Activated CD4-positive, alpha-beta T cell treated with anti-CD3 and anti-CD28 coated beads, Interleukin-2, amount 50 U/mL, for 1 hour (primary cell): ENCODE data around the gene UBE2K.
"Not testable (repeated sequence)": the region's sequence is repeated elsewhere in the genome, so short reads cannot be mapped to it uniquely, and the experiment has no call there.

Source experiments
- DNase-seq: peaks from one replicate; pipeline ENCODE4 v3.0.0-alpha.2; 2020

UBE2K gene

DNA sequence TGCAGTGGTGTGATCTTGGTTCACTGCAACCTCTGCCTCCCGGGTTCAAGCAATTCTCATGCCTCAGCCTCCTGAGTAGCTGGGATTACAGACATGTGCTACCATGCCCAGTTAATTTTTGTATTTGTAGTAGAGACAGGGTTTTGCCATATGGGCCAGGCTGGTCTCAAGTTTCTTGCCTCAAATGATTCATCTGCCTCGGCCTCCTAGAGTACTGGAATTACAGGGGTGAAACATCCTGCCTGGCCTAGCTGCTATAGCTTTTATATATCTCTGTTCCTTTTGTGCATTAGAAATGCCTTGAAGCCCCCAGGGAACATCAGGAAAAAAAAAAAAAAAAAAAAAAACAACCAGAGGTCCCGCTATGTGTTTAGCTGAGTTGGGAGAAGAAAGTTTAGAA is 34.8 kb downstream of the UBE2K start:
- no peak for DNase-seq

DNA sequence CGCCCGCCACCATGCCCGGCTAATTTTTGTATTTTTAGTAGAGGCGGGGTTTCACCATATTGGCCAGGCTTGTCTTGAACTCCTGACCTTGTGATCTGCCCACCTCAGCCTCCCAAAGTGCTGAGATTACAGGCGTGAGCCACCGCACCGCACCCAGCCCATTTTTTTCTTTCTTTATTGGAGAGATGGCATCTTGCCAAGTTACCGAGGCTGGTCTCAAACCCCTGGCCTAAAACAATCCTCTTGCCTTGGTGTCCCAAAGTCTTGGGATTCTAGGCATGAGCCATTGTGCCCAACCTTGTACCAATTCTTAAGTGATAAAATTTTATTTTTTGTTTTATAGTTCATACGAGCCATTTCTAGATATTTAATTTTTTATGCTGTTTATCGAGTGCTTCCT is 41.7 kb downstream of the UBE2K start:
- DNase-seq, result not testable (repeated sequence)

DNA sequence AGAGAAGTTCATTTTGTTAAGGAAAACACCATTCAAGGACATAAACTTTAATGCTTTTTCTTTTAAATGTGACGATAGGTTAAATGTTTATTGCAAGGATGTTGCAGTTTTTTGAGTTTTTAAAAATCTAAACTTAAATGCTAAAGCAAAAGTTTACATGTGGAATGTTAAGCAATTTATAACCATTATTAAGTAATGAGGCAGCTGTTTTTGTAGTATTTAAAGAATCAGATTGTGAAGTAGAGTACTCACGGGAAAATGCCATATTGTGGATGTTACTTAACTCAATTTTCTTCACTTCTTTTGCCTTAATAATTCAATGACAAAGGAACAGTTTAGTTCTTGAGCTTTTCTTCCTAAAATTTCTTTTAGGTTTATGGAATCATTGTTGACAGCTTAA is 43.5 kb downstream of the UBE2K start:
- DNase-seq, result no peak

DNA sequence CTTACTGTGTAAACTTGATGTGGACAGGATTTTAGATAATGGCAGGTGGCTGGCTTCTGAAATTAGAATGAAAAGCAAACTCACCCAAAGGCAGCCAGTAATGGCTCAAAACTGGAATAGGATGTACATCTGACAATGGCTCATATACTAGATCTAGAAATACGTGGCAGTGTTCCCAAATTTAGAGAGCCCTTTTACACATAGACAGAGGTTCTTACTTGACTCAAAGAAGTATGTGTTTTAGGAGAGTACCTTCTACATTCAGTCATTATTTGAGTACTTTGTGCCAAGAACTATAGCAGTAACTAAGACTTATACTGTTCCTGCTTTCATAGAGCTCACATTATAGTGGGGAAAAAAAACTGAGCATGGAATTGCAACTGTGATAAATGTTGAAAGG is 48.0 kb downstream of the UBE2K start:
- no peak for DNase-seq

DNA sequence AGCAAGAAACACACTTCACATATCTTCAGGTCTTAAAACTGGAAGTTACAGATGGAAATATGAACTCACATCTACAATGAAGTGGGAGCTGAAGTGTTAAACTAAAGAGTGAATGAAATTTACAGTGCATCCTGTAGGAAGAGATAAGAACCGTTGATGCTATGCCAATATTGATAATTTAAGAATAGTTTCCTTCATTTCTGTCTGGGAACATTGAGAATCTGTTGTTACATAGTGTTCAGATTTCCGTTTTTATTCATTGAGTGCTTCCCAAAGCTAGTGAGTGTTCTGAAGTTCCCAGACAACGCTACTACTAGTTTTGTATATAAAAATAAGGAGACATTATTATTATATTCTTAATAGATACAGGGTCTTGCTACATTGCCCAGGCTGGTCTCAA is 52.3 kb downstream of the UBE2K start:
- no peak for DNase-seq

DNA sequence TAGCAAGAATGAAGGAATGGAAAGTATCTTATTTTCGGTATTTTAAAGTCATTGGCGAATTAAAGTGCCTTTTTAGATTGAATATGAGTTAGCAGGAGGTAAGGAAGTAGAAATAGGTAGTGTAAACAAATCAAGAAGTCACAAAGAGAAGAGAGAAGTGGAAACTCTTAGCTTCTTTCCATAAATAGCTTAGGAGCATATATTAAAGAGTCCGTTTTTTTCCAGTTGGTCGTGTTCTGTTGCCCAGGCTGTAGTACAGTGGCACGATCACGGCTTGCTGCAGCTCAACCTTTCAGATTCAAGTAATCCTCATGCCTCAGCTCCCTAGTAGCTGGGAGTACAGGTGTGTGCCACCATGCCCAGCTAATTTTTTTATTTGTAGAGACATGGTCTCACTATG is 56.4 kb downstream of the UBE2K start:
- DNase-seq, result no peak

DNA sequence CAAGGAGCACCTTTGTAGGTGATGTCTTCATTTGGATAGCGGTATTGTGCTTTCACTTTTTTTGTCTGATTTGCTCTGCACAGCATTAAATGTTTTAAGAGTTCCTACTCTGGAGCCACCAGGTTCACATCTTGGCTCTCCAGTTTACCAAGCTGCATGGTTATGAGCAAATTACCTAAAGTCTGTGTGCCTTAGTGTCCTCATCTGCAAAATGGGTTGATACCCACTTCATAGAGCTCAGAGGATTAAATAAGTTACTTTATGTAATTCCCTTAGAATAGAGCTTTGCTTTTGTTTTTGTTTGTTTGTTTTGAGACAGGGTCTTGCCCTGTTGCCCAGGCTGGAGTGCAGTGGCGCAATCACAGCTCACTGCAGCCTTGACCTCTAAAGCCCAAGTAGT is 58.2 kb downstream of the UBE2K start:
- no peak for DNase-seq

DNA sequence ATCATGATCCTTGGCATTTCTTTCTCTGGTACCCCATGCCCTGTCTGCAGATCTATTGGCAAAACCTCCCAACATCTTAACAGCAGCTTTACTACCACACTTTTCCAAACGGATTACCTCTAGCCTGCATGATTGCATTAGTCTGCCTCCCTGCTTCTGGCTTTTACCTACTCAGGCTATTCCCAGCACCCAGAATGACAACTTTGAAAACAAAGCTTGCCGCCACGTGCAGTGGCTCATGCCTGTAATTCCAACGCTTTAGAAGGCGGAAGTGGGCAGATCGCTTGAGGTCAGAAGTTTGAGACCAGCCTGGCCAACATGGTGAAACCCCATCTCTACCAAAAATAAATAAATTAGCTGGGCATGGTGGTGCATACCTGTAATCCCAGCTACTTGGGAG is 60.2 kb downstream of the UBE2K start:
- DNase-seq, result no peak

DNA sequence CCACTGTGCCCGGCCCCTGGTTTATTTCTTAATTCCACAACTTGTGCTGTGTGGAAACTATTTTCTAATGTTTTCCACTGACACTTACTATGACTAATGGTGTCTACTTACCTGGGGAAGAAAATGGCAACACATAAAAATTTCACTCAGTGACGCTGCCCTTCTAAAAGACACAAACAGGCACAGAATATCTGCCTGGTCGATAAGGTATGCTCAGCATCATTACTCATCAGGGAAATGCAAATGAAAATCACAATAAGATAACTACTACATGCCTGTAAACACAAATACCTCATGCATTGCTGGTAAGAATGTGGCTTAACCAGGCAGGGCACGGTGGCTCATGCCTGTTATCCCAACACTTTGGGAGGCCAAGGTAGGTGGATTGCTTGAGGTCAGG is 61.6 kb downstream of the UBE2K start:
- no peak for DNase-seq

DNA sequence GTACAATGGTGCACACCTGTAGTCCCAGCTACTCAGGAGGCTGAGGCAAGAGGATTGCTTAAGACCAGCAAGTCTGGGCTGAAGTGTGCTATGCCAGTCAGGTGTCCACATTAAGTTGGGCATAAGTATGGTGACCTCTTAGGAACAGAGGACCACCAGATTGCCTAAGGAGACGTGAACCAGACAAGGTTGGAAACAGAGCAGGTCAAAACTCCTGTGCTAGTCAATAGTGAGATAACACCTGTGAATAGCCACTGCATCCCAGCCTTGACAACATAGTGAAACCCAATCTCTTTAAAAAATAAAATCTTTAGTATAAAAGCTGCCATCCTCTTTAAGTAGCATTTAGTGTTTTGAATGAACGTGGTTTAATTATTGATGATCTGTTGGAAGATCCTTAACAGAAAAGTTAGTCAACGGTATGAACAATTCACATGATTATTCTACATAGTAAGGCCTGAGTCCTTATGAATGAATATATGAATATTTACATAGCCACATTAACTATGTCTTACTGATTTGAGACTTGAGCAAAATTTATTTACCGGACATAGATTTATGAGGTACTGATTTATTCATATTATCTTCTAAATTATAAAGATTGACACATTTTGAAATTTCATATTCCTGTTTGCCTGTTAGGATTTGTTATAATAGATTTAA is 63.2 kb downstream of the UBE2K start:
- no peak for DNase-seq

DNA sequence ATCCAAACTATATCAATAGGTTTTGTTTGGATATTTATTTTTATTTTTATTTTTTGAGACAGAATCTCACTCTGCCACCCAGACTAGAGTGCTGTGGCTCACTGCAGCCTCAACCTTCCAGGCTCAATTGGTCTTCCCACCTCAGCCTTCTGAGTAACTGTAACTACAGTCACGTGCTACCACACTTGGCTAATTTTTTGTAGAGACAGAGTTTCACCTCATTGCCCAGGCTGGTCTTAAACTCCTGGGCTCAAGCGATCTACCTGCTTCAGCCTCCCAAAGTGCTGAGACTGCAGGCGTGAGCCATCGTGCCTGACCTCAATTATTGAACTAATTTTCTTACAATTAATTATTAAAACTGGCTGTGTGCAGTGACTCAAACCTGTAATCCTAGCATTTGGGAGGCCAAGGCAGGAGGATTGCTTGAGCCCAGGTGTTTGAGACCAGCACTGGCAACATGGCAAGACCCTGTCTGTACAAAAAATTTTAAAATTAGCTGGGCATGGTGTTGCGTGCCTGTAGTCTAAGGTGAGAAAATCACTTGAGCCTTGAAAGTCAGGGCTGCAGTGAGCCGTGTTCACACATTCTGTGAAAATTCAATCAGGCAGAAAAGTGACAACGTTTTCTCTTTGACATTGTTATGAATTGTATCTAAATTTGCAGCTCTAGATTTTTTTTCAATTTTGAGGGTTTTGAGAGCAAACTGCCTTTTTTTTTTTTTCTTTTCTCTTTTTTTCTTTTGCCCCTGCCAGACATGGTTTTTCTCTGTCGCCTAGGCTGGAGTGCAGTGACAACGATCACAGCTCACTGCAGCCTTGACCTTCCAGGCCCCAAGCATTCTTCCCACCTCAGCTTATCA is 66.0 kb downstream of the UBE2K start:
- DNase-seq, result no peak

DNA sequence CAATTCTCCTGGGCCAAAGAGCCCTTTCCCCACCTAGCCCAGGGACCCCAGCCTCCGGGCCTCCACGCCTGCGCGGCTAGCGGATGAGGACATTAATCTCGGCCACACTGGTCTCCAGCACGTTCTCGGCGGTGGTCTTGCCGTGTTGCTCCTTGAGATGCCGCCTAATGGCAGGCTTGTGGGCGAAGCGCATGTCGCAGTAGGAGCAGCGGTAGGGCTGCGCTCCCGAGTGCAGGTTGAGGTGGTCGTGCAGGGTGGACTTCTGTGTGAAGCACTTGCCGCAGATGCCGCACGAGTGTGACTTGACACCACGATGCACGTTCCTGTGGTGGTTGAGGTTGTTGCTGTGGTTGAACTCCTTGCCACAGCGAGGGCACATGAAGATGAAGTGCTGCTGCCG is 72.1 kb downstream of the UBE2K start:
- no peak for DNase-seq

DNA sequence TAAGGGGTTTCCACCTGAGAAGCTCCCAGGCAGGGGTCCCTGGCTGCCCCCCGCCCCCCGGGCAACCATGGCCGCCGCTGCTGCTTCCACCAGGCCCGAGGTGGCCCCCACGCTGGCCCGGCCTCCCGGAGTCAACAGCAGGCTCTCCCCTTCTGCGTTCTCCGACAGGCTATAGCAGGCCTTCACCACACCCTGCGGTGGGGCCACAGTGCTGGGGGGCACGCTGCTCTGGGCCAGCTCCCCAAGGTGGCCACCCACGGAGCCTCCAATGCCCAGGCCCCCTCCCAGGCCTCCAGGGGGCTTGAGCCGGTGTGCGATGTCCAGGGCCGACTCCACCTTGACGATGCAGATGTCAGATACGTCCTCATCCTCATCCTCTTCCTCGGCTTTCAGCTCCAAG is 72.5 kb downstream of the UBE2K start:
- no peak for DNase-seq

DNA sequence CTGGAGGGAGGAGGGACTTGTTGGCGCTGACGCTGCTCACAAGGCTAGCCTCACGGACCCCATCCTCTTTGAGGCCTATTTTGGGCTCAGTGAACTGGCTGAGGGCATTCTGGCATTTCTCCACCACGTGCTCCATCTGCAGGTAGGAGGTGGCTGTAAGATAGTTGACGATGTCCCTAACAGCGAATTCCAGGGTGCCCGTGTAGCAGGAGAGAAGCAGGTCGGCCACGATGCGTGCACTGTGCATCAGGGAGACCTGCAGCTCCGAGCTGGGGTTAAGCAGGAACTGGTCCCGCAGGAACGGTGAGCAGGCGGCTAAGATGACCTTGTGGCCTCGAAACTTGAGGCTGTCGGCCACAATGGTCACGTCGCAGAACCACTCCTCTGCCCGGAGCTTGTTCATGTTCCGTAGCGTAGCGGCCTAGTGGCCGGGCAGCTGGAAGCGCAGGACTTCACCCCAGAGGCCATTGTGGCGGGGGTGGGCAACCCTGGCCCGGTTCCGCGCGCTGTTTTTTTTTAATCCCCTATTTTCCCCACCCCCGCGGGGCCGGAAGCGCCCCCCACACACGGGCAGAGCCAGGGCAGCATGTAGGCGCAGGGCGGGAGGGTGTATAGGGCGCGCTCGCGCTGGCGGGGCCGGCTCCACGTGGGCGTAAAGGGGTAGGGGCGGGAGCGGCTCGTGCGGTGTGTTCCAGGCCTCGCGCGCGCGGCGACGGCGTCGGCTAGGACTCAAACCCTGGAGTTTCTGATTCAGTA is 73.2 kb downstream of the UBE2K start:
- no peak for DNase-seq

DNA sequence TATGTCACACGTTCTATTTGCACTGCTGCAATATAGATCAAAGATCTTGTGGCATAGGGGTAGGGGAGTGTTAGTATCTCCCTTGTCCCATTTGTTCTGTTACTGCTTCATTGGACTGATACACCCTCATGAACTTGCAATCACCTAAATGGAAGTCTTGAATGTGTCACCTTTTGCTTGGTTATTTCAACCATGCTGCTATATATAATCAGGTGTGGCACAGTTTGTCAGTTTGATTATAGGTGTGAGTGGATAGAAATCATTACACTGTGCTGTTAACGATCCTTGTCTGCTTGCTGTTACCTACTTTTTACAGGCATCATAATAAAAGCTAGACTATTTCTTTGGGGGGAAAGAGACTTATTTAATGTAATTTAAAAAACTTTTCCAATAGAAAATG is 84.1 kb downstream of the UBE2K start:
- DNase-seq, result not testable (repeated sequence)

DNA sequence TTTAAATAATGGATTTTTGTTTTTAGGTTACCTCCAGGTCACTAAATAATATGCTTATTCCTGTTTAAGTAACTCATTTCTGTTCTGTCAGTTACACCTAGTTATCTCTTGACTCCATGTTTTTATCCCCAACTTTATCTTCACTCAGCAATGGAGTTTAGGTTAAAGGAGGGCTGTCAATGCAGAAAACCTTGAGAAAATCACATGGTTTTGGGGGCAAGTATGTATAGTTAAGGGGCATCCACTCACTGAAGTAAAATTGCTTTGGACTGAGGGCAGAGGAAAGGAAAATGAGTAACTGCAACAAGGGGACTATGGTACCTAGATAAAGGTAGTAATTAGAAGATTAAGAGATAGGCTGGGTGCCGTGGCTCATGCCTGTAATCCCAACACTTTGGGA is 87.1 kb downstream of the UBE2K start:
- no peak for DNase-seq

DNA sequence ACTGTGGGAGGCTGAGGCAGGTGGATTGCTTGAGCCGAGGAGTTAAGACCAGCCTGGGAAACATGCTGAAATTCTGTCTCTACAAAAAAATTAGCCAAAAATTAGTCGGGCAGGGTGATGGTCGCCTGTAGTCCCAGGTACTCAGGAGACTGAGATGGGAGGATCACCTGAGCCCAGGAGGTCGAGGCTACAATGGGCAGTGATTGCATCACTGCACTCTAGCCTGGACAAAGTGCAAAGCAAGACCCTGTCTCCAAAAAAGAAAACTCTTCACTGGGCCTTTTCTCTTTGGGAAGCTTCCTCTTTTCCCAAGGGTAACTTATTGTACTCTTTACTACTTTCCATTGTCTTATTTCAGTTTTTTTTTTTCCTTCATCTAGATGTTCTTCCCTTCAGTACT is 88.9 kb downstream of the UBE2K start:
- DNase-seq, result no peak

DNA sequence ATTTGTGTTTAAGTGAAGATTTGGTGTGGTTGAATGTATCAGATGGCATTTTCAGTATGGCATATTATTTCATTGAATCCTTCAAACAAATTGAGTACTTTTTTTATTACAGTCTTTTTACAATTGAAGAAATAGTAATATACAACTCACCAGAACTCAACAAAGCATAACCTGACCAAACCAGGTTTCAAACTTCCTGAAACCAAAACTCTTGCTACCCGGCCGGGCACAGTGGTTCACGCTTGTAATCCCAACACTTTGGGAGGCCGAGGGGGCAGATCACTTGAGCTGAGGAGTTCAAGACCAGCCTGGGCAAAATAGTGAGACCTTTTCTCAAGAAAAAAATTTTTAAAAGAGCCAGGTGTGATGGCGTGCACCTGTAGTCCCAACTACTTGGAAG is 94.2 kb downstream of the UBE2K start:
- no peak for DNase-seq

DNA sequence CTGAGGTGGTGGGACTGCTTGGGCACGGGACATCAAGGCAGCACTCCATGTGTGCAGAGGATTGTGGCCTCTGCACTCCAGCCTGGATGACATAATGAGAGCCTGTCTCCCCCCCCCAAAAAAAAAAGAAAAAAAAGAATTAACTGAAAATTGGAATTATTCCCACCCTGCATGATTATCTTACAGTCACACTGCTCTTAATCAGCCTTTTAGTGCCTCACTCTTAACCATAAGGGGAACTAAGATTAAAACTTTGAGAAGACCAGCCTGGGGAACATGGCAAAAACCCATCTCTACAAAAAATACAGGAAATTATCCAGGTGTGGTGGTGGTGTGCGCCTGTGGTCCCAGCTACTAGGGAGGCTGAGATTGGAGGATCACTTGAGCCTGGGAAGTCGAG is 94.6 kb downstream of the UBE2K start:
- DNase-seq, result no peak

DNA sequence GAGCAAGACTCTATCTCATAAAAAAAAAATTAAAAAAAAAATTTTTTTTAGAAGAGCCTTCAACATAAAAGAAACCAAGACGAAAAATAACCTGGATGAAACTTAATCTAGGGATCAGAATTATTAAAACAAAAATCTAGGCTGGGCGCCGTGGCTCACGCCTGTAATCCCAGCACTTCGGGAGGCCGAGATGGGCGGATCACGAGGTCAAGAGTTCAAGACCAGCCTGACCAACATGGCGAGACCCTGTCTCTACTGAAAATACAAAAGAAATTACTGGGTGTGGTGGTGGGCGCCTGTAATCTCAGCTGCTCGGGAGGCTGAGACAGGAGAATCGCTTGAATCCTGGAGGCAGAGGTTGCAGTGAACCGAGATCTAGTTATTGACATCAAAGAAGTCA is 95.0 kb downstream of the UBE2K start:
- DNase-seq, result not testable (repeated sequence)

DNA sequence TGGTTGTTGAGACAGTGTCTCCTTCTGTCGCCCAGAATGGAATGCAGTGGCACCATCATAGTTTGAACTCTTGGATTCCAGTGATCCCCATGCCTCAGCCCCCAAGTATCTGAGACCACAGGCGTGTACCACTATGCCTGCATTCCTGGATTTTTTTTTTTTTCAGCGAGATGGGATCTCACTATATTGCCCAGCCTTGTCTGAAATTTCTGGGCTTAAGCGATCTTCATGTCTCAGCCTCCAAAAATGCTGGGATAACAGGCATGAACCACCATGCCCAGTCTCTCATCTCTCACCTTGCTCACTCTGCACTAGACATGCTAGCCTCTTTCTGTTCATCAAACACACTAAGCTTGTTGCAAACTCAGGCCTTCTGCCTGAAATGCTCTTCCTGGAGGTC is 104.1 kb downstream of the UBE2K start:
- DNase-seq, result no peak

DNA sequence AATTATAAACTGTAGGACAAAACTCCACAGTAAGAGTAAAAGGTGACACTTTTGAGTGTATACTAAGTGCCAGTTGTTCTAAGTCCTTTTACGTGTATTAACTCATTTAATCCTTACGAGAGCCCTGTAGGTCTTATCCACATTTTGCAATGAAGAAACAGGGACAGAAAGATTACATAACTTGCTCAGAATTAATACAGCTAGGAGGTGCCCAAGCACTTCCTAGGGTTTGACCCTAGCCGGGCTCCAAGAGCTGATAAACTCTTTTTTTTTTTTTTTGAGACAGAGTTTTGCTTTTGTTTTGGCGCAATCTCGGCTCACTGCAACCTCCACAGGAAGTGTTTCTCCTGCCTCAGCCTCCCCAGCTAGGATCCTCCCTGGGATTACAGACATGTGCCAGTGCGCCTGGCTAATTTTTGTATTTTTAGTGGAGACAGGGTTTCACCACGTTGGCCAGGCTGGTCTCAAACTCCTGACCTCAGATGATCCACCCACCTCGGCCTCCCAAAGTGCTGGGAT is 110.4 kb downstream of the UBE2K start:
- DNase-seq, result no peak

DNA sequence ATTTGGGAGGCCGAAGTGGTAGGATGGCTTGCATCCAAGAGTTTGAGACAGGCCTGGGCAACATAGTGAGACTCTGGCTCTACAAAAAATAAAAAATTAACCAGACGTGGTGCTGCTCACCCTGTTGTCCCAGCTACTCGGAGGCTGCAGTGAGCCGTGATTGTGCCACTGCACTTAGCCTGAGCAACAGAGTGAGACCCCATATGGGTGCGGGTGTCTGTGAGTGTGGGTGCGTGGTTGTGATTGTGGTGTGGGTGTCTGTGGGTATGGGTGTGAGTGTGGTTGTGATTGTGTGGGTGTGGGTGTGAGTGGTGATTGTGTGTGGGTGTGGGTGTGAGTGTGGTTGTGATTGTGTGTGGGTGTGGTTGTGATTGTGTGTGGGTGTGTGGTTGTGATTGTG is 114.6 kb downstream of the UBE2K start:
- DNase-seq, result no peak

DNA sequence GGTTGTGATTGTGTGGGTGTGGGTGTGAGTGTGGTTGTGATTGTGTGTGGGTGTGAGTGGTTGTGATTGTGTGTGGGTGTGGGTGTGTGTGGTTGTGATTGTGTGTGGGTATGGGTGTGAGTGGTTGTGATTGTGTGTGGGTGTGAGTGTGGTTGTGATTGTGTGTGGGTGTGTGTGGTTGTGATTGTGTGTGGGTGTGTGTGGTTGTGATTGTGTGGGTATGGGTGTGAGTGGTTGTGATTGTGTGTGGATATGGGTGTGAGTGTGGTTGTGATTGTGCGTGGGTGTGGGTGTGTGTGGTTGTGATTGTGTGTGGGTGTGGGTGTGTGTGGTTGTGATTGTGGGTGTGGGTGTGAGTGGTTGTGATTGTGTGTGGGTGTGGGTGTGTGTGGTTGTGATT is 115.1 kb downstream of the UBE2K start:
- not testable (repeated sequence) for DNase-seq
